GM12878 (cell line): ENCODE data around the gene SRSF10. TPM values are rescaled to one million over a fixed set of nuclear protein-coding genes. Genes with fewer than 3 reads are reported as not detected.

Experiments used
- BCL11A ChIP-seq: IDR thresholded peaks from 2 replicates; pipeline ENCODE4 v1.6.1; 2011; ENCODE audit warnings: low read depth, low read length
- CREB1 ChIP-seq: IDR thresholded peaks from 2 replicates; pipeline ENCODE4 v1.6.1; 2012; ENCODE audit warnings: low read depth, mild to moderate bottlenecking, inconsistent platforms
- EED ChIP-seq: sonication (generic); IDR thresholded peaks from 2 replicates; pipeline ENCODE4 v1.6.1; 2016; ENCODE audit warnings: antibody characterized with exemption, low read depth
- EZH2 ChIP-seq: IDR thresholded peaks from 2 replicates; pipeline ENCODE4 v1.6.1; 2012; ENCODE audit warnings: low read depth, mild to moderate bottlenecking, control low read depth, inconsistent platforms, low read length, borderline replicate concordance; ENCODE audit not compliant: control insufficient read depth
- GATAD2B ChIP-seq: fragments of 450-650 bp; conservative IDR thresholded peaks from 2 replicates; pipeline ENCODE4 v1.6.1; 2017; ENCODE audit warnings: low read depth, mild to moderate bottlenecking, moderate library complexity
- KDM1A ChIP-seq: fragments of 200-600 bp; sonication (generic); IDR thresholded peaks from 2 replicates; pipeline ENCODE4 v1.6.1; 2016; ENCODE audit warnings: borderline replicate concordance
- MTA2 ChIP-seq: fragments of 450-650 bp; IDR thresholded peaks from 2 replicates; pipeline ENCODE4 v1.6.1; 2016; ENCODE audit warnings: low read depth, mild to moderate bottlenecking, moderate library complexity
- NFYA ChIP-seq: IDR thresholded peaks from 2 replicates; pipeline ENCODE4 v1.6.1; 2011; ENCODE audit warnings: low read depth, mild to moderate bottlenecking, low read length, improper control_type of control experiment, borderline replicate concordance
- NR2F1 ChIP-seq: fragments of 450-650 bp; conservative IDR thresholded peaks from 2 replicates; pipeline ENCODE4 v1.6.1; 2017; ENCODE audit warnings: mild to moderate bottlenecking
- PBX3 ChIP-seq: IDR thresholded peaks from 2 replicates; pipeline ENCODE4 v1.6.1; 2011; ENCODE audit warnings: mild to moderate bottlenecking, low read depth, low read length, moderate library complexity; ENCODE audit not compliant: insufficient replicate concordance
- RFX5 ChIP-seq: IDR thresholded peaks from 2 replicates; pipeline ENCODE4 v1.6.1; 2011; ENCODE audit warnings: low read depth, low read length, improper control_type of control experiment
- TARDBP ChIP-seq: IDR thresholded peaks from 2 replicates; pipeline ENCODE4 v1.6.1; 2016; ENCODE audit warnings: borderline replicate concordance
- TCF3 ChIP-seq: IDR thresholded peaks from 2 replicates; pipeline ENCODE4 v1.6.1; 2012; ENCODE audit warnings: low read depth, mild to moderate bottlenecking, low read length, borderline replicate concordance; ENCODE audit not compliant: insufficient read depth
- ZBTB33 ChIP-seq: fragments of 450-650 bp; IDR thresholded peaks from 2 replicates; pipeline ENCODE4 v1.6.1; 2017; ENCODE audit warnings: mild to moderate bottlenecking
- ZNF217 ChIP-seq: fragments of 450-650 bp; IDR thresholded peaks from 2 replicates; pipeline ENCODE4 v1.6.1; 2017; ENCODE audit warnings: antibody characterized with exemption, mild to moderate bottlenecking
- ZNF274 ChIP-seq: IDR thresholded peaks from one replicate; pipeline ENCODE4 v1.8.0; 2011; ENCODE audit not compliant: insufficient read length, insufficient read depth
- polyA plus RNA-seq, 11 experiments: library from polyadenylated mRNA; depleted of rRNA in 4 of 11; unstranded in 6 of 11; stranded (reverse) in 5 of 11; fragments of >200 nt; fragmentation: Nextera tagmentation in 4 of 11; fragmentation: Illumina TruSeq in 1 of 11; extraction: Ambion mirVana in 4 of 11; extraction: Trizol in 1 of 11; gene quantifications; 1 replicate in 1 of 11; 2 replicates in 10 of 11; pipeline versions ENCODE4 v1.2.1 to v1.2.3, GENCODE V29; 2011 to 2016; ENCODE audit warnings: inconsistent platforms in 2 of 11, missing spikeins in 2 of 11, low read depth in 1 of 11
- total RNA-seq, 4 experiments: library from RNA; depleted of rRNA in 3 of 4; stranded (reverse); fragments of >200 nt in 3 of 4; fragmentation: Illumina TruSeq in 1 of 4; extraction: Trizol in 1 of 4; gene quantifications; 2 replicates each; pipeline versions ENCODE4 v1.2.1 to v1.2.3, GENCODE V29; 2013 to 2021
- TF ChIP-seq, protein P1 (sequence below): IDR thresholded peaks from 2 replicates; pipeline ENCODE4 v1.6.1; 2012; ENCODE audit warnings: low read depth, low read length, improper control_type of control experiment
- TF ChIP-seq, protein P2 (sequence below): IDR thresholded peaks from 2 replicates; pipeline ENCODE4 v1.6.1; 2012; ENCODE audit warnings: mild to moderate bottlenecking, low read depth, low read length
- TF ChIP-seq, protein P3 (sequence below): fragments of 450-650 bp; formaldehyde crosslinking; IDR thresholded peaks from 2 replicates; pipeline ENCODE4 v1.4.0; 2022; ENCODE audit warnings: mild to moderate bottlenecking, moderate library complexity

Gene SRSF10
- total and polyA plus RNA-seq, 10 of the 15 experiments (the other 5 are each of a cell fraction or from before 2014, with no cell fraction given): 157 to 279 (median 222) TPM

- no peak for TF ChIP-seq ZBTB33
- no peak for TF ChIP-seq NFYA
- no peak for TF ChIP-seq TARDBP
- TF ChIP-seq, protein P1, sequence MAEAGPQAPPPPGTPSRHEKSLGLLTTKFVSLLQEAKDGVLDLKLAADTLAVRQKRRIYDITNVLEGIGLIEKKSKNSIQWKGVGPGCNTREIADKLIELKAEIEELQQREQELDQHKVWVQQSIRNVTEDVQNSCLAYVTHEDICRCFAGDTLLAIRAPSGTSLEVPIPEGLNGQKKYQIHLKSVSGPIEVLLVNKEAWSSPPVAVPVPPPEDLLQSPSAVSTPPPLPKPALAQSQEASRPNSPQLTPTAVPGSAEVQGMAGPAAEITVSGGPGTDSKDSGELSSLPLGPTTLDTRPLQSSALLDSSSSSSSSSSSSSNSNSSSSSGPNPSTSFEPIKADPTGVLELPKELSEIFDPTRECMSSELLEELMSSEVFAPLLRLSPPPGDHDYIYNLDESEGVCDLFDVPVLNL: no peak
- no peak for TF ChIP-seq ZNF274
- no peak for TF ChIP-seq KDM1A
- no peak for TF ChIP-seq CREB1
- peak; percentile 97 for TF ChIP-seq GATAD2B
- peak; percentile 55 for TF ChIP-seq BCL11A
- TF ChIP-seq PBX3: no peak
- TF ChIP-seq, protein P2, sequence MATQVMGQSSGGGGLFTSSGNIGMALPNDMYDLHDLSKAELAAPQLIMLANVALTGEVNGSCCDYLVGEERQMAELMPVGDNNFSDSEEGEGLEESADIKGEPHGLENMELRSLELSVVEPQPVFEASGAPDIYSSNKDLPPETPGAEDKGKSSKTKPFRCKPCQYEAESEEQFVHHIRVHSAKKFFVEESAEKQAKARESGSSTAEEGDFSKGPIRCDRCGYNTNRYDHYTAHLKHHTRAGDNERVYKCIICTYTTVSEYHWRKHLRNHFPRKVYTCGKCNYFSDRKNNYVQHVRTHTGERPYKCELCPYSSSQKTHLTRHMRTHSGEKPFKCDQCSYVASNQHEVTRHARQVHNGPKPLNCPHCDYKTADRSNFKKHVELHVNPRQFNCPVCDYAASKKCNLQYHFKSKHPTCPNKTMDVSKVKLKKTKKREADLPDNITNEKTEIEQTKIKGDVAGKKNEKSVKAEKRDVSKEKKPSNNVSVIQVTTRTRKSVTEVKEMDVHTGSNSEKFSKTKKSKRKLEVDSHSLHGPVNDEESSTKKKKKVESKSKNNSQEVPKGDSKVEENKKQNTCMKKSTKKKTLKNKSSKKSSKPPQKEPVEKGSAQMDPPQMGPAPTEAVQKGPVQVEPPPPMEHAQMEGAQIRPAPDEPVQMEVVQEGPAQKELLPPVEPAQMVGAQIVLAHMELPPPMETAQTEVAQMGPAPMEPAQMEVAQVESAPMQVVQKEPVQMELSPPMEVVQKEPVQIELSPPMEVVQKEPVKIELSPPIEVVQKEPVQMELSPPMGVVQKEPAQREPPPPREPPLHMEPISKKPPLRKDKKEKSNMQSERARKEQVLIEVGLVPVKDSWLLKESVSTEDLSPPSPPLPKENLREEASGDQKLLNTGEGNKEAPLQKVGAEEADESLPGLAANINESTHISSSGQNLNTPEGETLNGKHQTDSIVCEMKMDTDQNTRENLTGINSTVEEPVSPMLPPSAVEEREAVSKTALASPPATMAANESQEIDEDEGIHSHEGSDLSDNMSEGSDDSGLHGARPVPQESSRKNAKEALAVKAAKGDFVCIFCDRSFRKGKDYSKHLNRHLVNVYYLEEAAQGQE: no peak
- TF ChIP-seq, protein P3, sequence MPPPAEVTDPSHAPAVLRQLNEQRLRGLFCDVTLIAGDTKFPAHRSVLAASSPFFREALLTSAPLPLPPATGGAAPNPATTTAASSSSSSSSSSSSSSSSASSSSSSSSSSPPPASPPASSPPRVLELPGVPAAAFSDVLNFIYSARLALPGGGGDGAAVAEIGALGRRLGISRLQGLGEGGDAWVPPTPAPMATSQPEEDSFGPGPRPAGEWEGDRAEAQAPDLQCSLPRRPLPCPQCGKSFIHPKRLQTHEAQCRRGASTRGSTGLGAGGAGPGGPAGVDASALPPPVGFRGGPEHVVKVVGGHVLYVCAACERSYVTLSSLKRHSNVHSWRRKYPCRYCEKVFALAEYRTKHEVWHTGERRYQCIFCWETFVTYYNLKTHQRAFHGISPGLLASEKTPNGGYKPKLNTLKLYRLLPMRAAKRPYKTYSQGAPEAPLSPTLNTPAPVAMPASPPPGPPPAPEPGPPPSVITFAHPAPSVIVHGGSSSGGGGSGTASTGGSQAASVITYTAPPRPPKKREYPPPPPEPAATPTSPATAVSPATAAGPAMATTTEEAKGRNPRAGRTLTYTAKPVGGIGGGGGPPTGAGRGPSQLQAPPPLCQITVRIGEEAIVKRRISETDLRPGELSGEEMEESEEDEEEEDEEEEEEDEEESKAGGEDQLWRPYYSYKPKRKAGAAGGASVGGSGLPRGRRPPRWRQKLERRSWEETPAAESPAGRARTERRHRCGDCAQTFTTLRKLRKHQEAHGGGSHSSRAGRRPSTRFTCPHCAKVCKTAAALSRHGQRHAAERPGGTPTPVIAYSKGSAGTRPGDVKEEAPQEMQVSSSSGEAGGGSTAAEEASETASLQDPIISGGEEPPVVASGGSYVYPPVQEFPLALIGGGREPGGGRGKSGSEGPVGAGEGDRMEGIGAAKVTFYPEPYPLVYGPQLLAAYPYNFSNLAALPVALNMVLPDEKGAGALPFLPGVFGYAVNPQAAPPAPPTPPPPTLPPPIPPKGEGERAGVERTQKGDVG: no peak
- peak; percentile 33; the same call in 1 of the 2 replicates for TF ChIP-seq NR2F1
- no peak for TF ChIP-seq TCF3
- TF ChIP-seq ZNF217: no peak
- no peak for TF ChIP-seq RFX5
- TF ChIP-seq EZH2: no peak
- 0 out of 2 replicates have a peak, but pooled peaks have one; percentile 15 for TF ChIP-seq EED
- peak; percentile 69 for TF ChIP-seq MTA2
These were observed 23.3 kb upstream of the SRSF10 start (continued) for GRCh38 chr1:24003331-24003972.
